ENCODE data around the gene SLC22A4. TPM values are rescaled to one million over a fixed set of nuclear protein-coding genes. Genes with fewer than 3 reads are reported as not detected.

Gene SLC22A4
- total RNA-seq, 1 donor from 2014 or later, result 0.48 TPM

- Mint-ChIP-seq H3K4me3 (ENCODE audit: low read depth) (no peak overlapping the region), H3K36me3 (ENCODE audit: insufficient read depth) (no peaks in the 10 kb centered on the region), H3K27me3 (peaks cover 29% of the 10 kb centered on the region), H3K27ac (no peak overlapping the region), H3K4me1 (ENCODE audit: low read depth) (peaks cover 11% of the 10 kb centered on the region), H3K9me3 (ENCODE audit: low read depth) (no peaks in the 10 kb centered on the region)
- TF ChIP-seq, protein P1, sequence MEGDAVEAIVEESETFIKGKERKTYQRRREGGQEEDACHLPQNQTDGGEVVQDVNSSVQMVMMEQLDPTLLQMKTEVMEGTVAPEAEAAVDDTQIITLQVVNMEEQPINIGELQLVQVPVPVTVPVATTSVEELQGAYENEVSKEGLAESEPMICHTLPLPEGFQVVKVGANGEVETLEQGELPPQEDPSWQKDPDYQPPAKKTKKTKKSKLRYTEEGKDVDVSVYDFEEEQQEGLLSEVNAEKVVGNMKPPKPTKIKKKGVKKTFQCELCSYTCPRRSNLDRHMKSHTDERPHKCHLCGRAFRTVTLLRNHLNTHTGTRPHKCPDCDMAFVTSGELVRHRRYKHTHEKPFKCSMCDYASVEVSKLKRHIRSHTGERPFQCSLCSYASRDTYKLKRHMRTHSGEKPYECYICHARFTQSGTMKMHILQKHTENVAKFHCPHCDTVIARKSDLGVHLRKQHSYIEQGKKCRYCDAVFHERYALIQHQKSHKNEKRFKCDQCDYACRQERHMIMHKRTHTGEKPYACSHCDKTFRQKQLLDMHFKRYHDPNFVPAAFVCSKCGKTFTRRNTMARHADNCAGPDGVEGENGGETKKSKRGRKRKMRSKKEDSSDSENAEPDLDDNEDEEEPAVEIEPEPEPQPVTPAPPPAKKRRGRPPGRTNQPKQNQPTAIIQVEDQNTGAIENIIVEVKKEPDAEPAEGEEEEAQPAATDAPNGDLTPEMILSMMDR (IDR thresholded peaks at IDR 0.05; ENCODE audit: unreplicated experiment), result no peak
- DNase-seq (ENCODE audit: low spot score, unreplicated experiment), result no peak
These were observed 2.3 kb downstream of the SLC22A4 start for GRCh38 chr5:132296412-132297016.

GRCh38 chr5:132297211-132297940, 3.2 kb downstream of the SLC22A4 start:
- H3K27ac Mint-ChIP-seq, result no peak overlapping the region

DNA sequence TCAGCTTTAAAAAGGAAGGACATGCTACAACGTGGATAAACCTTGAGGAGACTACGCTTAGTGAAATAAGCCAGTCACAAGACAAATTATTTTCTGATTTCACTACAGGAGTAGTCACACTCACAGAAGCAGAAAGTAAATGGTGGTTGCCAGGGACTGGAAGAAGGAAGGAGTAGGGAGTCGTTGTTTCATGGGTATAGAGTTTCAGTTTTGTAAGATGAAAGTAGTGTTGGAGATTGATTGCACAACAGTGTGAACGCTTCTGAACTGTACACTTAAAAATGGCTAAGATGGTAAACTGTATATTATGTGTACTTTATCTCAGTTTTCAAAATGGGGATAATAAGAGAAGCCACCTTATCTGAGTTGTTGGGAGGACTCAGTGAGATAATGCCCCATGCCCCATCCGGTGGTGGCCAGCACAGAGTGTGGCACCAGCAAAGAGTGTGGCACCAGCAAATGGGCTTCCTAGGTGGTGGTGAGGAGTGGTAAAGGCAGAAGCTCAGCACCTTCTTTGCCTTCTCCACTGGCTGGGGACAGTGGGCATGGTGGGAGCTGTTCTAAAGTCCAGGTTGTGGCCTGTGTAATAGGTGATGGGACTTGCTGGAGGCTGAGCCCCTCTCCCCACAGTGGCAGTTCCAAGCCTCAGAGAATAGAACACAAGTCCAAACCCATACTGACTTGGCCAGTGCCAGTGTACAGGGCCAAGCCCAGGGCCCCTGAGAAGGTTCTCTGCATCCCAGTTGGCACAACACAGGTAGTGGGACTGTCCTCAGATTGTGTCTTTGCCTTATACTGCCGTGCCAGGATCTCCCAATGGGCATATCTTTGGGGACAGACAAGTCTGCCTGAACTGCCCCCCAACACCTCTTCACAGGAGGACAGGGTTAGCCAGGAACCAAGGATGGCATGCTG, 4.4 kb downstream of the SLC22A4 start:
- Mint-ChIP-seq H3K27me3 (peaks cover 29% of the 10 kb centered on the region), H3K4me1 (ENCODE audit: low read depth) (peaks cover 8% of the 10 kb centered on the region)

More at GRCh38 chr5:132297211-132297940, 3.2 kb downstream of the SLC22A4 start:
- Mint-ChIP-seq H3K9me3 (ENCODE audit: low read depth) (no peaks in the 10 kb centered on the region), H3K36me3 (ENCODE audit: insufficient read depth) (no peaks in the 10 kb centered on the region), H3K4me1 (ENCODE audit: low read depth) (peaks cover 13% of the 10 kb centered on the region), H3K4me3 (ENCODE audit: low read depth) (no peak overlapping the region), H3K27me3 (peaks cover 29% of the 10 kb centered on the region)
- DNase-seq (ENCODE audit: low spot score, unreplicated experiment), result no peak
- TF ChIP-seq, protein P1 (IDR thresholded peaks at IDR 0.05; ENCODE audit: unreplicated experiment), result no peak

GRCh38 chr5:132299917-132300316, 5.7 kb downstream of the SLC22A4 start:
- no peak overlapping the region for H3K4me3 Mint-ChIP-seq (ENCODE audit: low read depth)
- peaks cover under 1% of the 10 kb centered on the region for H3K9me3 Mint-ChIP-seq (ENCODE audit: low read depth)
- peaks cover 23% of the 10 kb centered on the region for H3K27me3 Mint-ChIP-seq
- DNase-seq (ENCODE audit: low spot score, unreplicated experiment), result no peak
- H3K4me1 Mint-ChIP-seq (ENCODE audit: low read depth), result peaks cover 7% of the 10 kb centered on the region
- TF ChIP-seq, protein P1 (IDR thresholded peaks at IDR 0.05; ENCODE audit: unreplicated experiment), result no peak
- H3K36me3 Mint-ChIP-seq (ENCODE audit: insufficient read depth), result no peaks in the 10 kb centered on the region
- no peak overlapping the region for H3K27ac Mint-ChIP-seq

More for the DNA sequence above, 4.4 kb downstream of the SLC22A4 start:
- DNase-seq (ENCODE audit: low spot score, unreplicated experiment), result no peak
- Mint-ChIP-seq H3K9me3 (ENCODE audit: low read depth) (no peaks in the 10 kb centered on the region), H3K27ac (no peak overlapping the region), H3K36me3 (ENCODE audit: insufficient read depth) (no peaks in the 10 kb centered on the region), H3K4me3 (ENCODE audit: low read depth) (no peak overlapping the region)
- TF ChIP-seq, protein P1 (IDR thresholded peaks at IDR 0.05; ENCODE audit: unreplicated experiment), result no peak

All from progenitor cell of endocrine pancreas (in vitro differentiated cells).